SK-N-SH (cell line): Measurements from ENCODE around the gene OTUD5.

ENCODE experiments used
- CTCF ChIP-seq: fragments of 200-600 bp; sonication (generic); IDR thresholded peaks from 2 replicates; pipeline ENCODE4 v1.6.1; 2017; ENCODE audit warnings: antibody characterized with exemption, mild to moderate bottlenecking, moderate library complexity
- EP300 ChIP-seq, 2 experiments: IDR thresholded peaks; 2 replicates each; pipeline versions ENCODE4 v1.4.0 to v1.6.1; 2012; ENCODE audit warnings: borderline replicate concordance in 1 of 2, low read depth in 1 of 2, low read length in 1 of 2
- EZH2phosphoT487 ChIP-seq: fragments of 200-600 bp; sonication (generic); IDR thresholded peaks from 2 replicates; pipeline ENCODE4 v1.6.1; 2017; ENCODE audit warnings: low read depth, mixed run types, mild to moderate bottlenecking, antibody characterized with exemption, moderate library complexity, borderline replicate concordance
- FOXM1 ChIP-seq: IDR thresholded peaks from 2 replicates; pipeline ENCODE4 v1.4.0; 2012; ENCODE audit warnings: low read depth, mild to moderate bottlenecking
- MXI1 ChIP-seq: IDR thresholded peaks from 2 replicates; pipeline ENCODE4 v1.6.1; 2012; ENCODE audit warnings: mild to moderate bottlenecking, low read depth, low read length, improper control_type of control experiment
- POLR2AphosphoS5 ChIP-seq: IDR thresholded peaks from 2 replicates; pipeline ENCODE4 v1.6.1; 2012; ENCODE audit warnings: low read depth, low read length
- RCOR1 ChIP-seq: fragments of 150-350 bp; IDR thresholded peaks from 2 replicates; pipeline ENCODE4 v1.6.1; 2017; ENCODE audit warnings: antibody characterized with exemption, low read length
- REST ChIP-seq: IDR thresholded peaks from 2 replicates; pipeline ENCODE4 v1.6.1; 2012; ENCODE audit warnings: mild to moderate bottlenecking, low read depth, low read length, moderate library complexity
- TAF1 ChIP-seq: IDR thresholded peaks from 2 replicates; pipeline ENCODE4 v1.6.1; 2012; ENCODE audit warnings: low read depth, mild to moderate bottlenecking, low read length, moderate library complexity, borderline replicate concordance
- YY1 ChIP-seq: IDR thresholded peaks from 2 replicates; pipeline ENCODE4 v1.4.0; 2012; ENCODE audit warnings: low read depth, mild to moderate bottlenecking
- ZBTB33 ChIP-seq: IDR thresholded peaks from 2 replicates; pipeline ENCODE4 v1.4.0; 2012; ENCODE audit warnings: low read depth, borderline replicate concordance
- TF ChIP-seq, protein P1 (sequence below): IDR thresholded peaks from 2 replicates; pipeline ENCODE4 v1.4.0; 2012; ENCODE audit warnings: low read depth
- TF ChIP-seq, protein P2 (sequence below): IDR thresholded peaks from 2 replicates; pipeline ENCODE4; 2012

DNA sequence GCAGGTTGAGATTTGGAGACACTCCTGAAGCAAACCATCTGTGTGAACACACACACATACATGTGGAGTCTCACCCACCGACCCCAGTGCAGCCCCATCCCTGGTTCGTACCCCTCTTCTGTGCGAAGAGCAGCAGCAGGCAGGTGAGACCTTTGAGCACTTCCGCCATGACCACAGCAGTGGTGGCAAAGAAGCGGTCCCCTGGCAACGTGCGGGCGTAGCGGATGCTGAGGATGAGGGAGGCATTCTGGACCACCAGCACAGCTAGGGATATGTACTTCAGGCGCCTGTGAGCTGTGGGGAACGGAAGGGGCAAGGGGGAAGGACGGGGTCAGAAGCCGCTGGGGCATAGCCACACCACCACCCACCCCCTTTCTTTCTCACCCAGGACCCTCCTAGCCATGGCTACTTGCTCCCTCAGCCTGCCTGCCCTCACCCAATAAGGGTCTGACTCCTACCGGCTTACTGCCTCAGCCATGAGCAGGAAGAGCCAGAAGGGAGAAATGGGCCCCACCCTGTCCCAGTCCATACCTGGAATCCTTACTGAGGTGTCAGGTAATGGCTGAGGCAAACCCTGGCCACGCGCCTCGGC, 47.6 kb downstream of the OTUD5 start:
- no peak for TF ChIP-seq YY1
- TF ChIP-seq EP300 (IDR thresholded peaks at IDR 0.05; ENCODE audit: borderline replicate concordance in 1 of 2, low read depth in 1 of 2, low read length in 1 of 2), result no peak
- TF ChIP-seq FOXM1, result no peak
- no peak for TF ChIP-seq MXI1
- TF ChIP-seq TAF1, result no peak
- no peak for TF ChIP-seq EZH2phosphoT487
- no peak for TF ChIP-seq RCOR1
- TF ChIP-seq POLR2AphosphoS5, result no peak
- TF ChIP-seq CTCF, result no peak
- TF ChIP-seq ZBTB33, result no peak
- TF ChIP-seq, protein P1, sequence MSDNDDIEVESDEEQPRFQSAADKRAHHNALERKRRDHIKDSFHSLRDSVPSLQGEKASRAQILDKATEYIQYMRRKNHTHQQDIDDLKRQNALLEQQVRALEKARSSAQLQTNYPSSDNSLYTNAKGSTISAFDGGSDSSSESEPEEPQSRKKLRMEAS, result no peak
- TF ChIP-seq REST, result no peak
- TF ChIP-seq, protein P2, sequence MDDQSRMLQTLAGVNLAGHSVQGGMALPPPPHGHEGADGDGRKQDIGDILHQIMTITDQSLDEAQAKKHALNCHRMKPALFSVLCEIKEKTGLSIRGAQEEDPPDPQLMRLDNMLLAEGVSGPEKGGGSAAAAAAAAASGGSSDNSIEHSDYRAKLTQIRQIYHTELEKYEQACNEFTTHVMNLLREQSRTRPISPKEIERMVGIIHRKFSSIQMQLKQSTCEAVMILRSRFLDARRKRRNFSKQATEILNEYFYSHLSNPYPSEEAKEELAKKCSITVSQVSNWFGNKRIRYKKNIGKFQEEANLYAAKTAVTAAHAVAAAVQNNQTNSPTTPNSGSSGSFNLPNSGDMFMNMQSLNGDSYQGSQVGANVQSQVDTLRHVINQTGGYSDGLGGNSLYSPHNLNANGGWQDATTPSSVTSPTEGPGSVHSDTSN, result no peak
